Fibroblast of lung (primary cell): ENCODE data around the gene CAPNS2. TPM values are rescaled to one million over a fixed set of nuclear protein-coding genes. Genes with fewer than 3 reads are reported as not detected.

ENCODE experiments used
- DNase-seq, 2 donors: peaks; one replicate each; pipeline versions ENCODE4 v3.0.0 to v3.0.0-alpha.2; 2010; ENCODE audit warnings: low read depth in 2 of 2
- H2AFZ ChIP-seq: 2 replicates; pipeline ENCODE4 v1.5.1; 2012; ENCODE audit warnings: low read length, control low read depth, inconsistent platforms
- H3K27ac ChIP-seq: 2 replicates; pipeline ENCODE4 v1.5.1; 2011; ENCODE audit warnings: low read length, control low read depth; ENCODE audit not compliant: insufficient read depth
- H3K27me3 ChIP-seq: 2 replicates; pipeline ENCODE4 v1.5.1; 2011; ENCODE audit warnings: mild to moderate bottlenecking, low read length; ENCODE audit not compliant: control insufficient read depth, insufficient read depth
- H3K36me3 ChIP-seq: 2 replicates; pipeline ENCODE4 v1.5.1; 2011; ENCODE audit warnings: low read length; ENCODE audit not compliant: control insufficient read depth, insufficient read depth
- H3K4me1 ChIP-seq: 2 replicates; pipeline ENCODE4 v1.5.1; 2011; ENCODE audit warnings: low read length; ENCODE audit not compliant: control insufficient read depth, insufficient read depth; ENCODE audit errors: extremely low read depth
- H3K4me2 ChIP-seq: 2 replicates; pipeline ENCODE4 v1.5.1; 2011; ENCODE audit warnings: low read length, control low read depth; ENCODE audit not compliant: insufficient read depth; ENCODE audit errors: extremely low read depth
- H3K4me3 ChIP-seq, 4 experiments: fragments of 200-600 bp in 1 of 4; sonication (generic) in 1 of 4; replicated peaks in 1 of 4; 2 replicates each; pipeline ENCODE4 v1.5.1; 2011 to 2016; ENCODE audit warnings: low read length in 4 of 4, low read depth in 3 of 4, mild to moderate bottlenecking in 3 of 4, control low read depth in 2 of 4, inconsistent platforms in 1 of 4, mixed read lengths in 1 of 4; ENCODE audit not compliant: insufficient read depth in 1 of 4; ENCODE audit errors: control extremely low read depth in 1 of 4
- H3K79me2 ChIP-seq: 2 replicates; pipeline ENCODE4 v1.5.1; 2012; ENCODE audit warnings: mild to moderate bottlenecking, low read length, inconsistent platforms; ENCODE audit not compliant: control insufficient read depth, insufficient read depth
- H3K9ac ChIP-seq: 2 replicates; pipeline ENCODE4 v1.5.1; 2011; ENCODE audit warnings: mild to moderate bottlenecking, low read length, control low read depth; ENCODE audit not compliant: insufficient read depth
- H3K9me3 ChIP-seq: 2 replicates; pipeline ENCODE4 v1.5.1; 2012; ENCODE audit warnings: low read depth, low read length; ENCODE audit not compliant: control insufficient read depth, insufficient read depth
- H4K20me1 ChIP-seq: 2 replicates; pipeline ENCODE4 v1.5.1; 2011; ENCODE audit warnings: low read length; ENCODE audit not compliant: control insufficient read depth, insufficient read depth; ENCODE audit errors: extremely low read depth
- EZH2 ChIP-seq: IDR thresholded peaks from 2 replicates; pipeline ENCODE4 v1.5.1; 2012; ENCODE audit warnings: low read length, control low read depth, mild to moderate bottlenecking; ENCODE audit errors: missing control alignments
- polyA plus RNA-seq, 2 donors: library from polyadenylated mRNA; depleted of rRNA in 1 of 2; stranded (reverse) in 1 of 2; unstranded in 1 of 2; fragments of >200 nt; gene quantifications; 2 replicates each; pipeline ENCODE4 v1.2.1, GENCODE V29; 2011 to 2012; ENCODE audit warnings: missing spikeins in 1 of 2
- total RNA-seq: library from RNA; depleted of rRNA; stranded (reverse); fragments of >200 nt; gene quantifications from 2 replicates; pipeline ENCODE4 v1.2.1, GENCODE V29; 2014
- TF ChIP-seq, protein P1 (sequence below), 2 donors: IDR thresholded peaks in 1 of 2; conservative IDR thresholded peaks in 1 of 2; 1 replicate in 1 of 2; 2 replicates in 1 of 2; pipeline ENCODE4 v1.5.1; 2011 to 2012; ENCODE audit warnings: low read length in 2 of 2, control low read depth in 1 of 2, inconsistent platforms in 1 of 2, low read depth in 1 of 2, mild to moderate bottlenecking in 1 of 2

CAPNS2 gene
- total and polyA plus RNA-seq, 2 donors (not counting 1 experiment from before 2014, with no cell fraction given): 0.66 TPM; not detected in 1

DNA sequence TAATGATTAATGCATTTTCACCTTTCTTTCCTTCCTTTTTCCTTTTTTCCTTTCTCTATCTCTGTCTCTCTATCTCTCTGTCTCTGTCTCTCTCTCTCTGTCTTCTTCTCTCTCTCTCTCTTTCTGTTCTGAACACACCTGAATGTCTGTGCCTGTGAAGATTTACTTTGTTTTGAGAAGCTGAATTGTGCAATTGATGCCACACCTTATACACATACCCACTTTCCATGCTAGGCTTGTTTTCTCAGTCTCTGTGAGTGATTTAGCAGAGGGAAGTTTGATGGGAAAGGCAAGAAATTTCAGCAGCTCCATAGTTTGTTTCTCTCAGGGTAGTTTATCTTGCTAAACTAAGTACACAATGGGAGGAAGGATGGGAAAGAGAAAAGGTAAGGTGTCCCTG lies 9.3 kb upstream of the CAPNS2 start:
- no peaks in the 10 kb centered on the region for H3K9me3 ChIP-seq
- H3K4me2 ChIP-seq: no peak overlapping the region
- H3K27ac ChIP-seq: no peak overlapping the region
- H3K4me1 ChIP-seq: no peaks in the 10 kb centered on the region
- TF ChIP-seq EZH2: no peak
- TF ChIP-seq, protein P1, sequence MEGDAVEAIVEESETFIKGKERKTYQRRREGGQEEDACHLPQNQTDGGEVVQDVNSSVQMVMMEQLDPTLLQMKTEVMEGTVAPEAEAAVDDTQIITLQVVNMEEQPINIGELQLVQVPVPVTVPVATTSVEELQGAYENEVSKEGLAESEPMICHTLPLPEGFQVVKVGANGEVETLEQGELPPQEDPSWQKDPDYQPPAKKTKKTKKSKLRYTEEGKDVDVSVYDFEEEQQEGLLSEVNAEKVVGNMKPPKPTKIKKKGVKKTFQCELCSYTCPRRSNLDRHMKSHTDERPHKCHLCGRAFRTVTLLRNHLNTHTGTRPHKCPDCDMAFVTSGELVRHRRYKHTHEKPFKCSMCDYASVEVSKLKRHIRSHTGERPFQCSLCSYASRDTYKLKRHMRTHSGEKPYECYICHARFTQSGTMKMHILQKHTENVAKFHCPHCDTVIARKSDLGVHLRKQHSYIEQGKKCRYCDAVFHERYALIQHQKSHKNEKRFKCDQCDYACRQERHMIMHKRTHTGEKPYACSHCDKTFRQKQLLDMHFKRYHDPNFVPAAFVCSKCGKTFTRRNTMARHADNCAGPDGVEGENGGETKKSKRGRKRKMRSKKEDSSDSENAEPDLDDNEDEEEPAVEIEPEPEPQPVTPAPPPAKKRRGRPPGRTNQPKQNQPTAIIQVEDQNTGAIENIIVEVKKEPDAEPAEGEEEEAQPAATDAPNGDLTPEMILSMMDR (conservative IDR thresholded peaks at IDR 0.05 in 1 of 2, IDR thresholded peaks at IDR 0.05 in 1 of 2; ENCODE audit: low read depth in 1 of 2, low read length in 2 of 2): no peak
- no peaks in the 10 kb centered on the region for H3K79me2 ChIP-seq
- no peak overlapping the region for H2AFZ ChIP-seq
- H3K27me3 ChIP-seq: no peaks in the 10 kb centered on the region
- DNase-seq: no peak
- H3K9ac ChIP-seq: no peak overlapping the region
- H3K4me3 ChIP-seq: no peak overlapping the region
- no peaks in the 10 kb centered on the region for H4K20me1 ChIP-seq
- H3K36me3 ChIP-seq: no peaks in the 10 kb centered on the region

DNA sequence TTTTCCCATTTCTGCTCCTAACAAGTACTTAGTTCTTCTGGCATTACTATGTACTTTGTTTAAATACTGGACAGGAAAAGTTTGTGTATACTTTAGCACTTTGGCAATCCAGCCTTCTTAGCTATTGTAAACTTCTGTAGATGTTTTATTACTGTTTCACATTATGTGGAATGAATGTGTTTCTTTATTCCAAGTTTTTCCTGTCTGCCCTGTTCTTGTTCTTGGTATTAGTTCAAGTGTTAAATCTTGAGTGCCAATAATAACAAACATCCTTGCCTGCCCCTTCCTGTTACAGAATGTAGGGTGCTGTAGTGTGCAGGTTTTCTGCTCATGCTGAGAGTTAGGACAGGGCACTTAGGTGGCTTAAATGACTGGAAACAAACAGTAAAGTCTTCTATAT lies 7.3 kb upstream of the CAPNS2 start:
- H3K36me3 ChIP-seq: no peaks in the 10 kb centered on the region
- no peak overlapping the region for H3K4me2 ChIP-seq
- H3K4me1 ChIP-seq: no peaks in the 10 kb centered on the region
- no peaks in the 10 kb centered on the region for H3K27me3 ChIP-seq
- no peak overlapping the region for H3K9ac ChIP-seq
- H2AFZ ChIP-seq: no peak overlapping the region
- peak; percentile 71 to 78 for DNase-seq
- no peak overlapping the region for H3K27ac ChIP-seq
- no peak for TF ChIP-seq EZH2
- TF ChIP-seq, protein P1 (conservative IDR thresholded peaks at IDR 0.05 in 1 of 2, IDR thresholded peaks at IDR 0.05 in 1 of 2; ENCODE audit: low read depth in 1 of 2, low read length in 2 of 2): no peak
- no peaks in the 10 kb centered on the region for H3K79me2 ChIP-seq
- no peaks in the 10 kb centered on the region for H3K9me3 ChIP-seq
- H3K4me3 ChIP-seq: no peak overlapping the region
- no peaks in the 10 kb centered on the region for H4K20me1 ChIP-seq

DNA sequence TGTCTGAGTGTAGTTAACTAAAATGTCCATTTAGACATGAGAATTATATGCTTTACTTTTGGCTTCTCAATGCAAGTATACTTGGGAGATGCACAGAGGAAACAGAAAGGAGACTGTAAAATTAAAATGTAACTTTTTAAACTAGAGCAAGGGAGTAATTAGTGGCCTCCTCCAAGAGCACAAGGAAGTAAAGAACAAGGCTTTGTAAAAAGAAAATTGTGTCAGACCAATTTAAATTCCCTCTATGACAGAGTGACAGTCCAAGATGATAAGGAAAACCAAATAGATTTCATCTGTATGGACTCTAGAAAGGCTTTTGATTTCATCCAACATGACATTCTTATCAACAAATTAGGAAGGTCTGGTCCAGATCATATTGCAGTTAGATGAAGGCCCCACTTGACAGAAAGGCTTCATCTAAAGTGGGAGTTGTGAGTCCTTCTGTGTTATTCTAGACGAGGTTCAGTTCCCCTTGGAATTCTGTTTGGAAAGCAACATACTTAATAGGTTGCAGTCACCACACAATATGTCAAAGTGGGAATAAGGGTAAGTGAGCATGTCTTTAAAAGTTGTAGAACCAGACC lies 6.5 kb upstream of the CAPNS2 start:
- Histone ChIP-seq H3K4me1 (no peaks in the 10 kb centered on the region), H3K27ac (no peak overlapping the region), H3K9me3 (no peaks in the 10 kb centered on the region), H3K4me3 (no peak overlapping the region), H3K79me2 (no peaks in the 10 kb centered on the region), H4K20me1 (no peaks in the 10 kb centered on the region), H2AFZ (no peak overlapping the region), H3K27me3 (no peaks in the 10 kb centered on the region), H3K9ac (no peak overlapping the region), H3K4me2 (no peak overlapping the region), H3K36me3 (no peaks in the 10 kb centered on the region)
- no peak for TF ChIP-seq EZH2
- TF ChIP-seq, protein P1 (conservative IDR thresholded peaks at IDR 0.05 in 1 of 2, IDR thresholded peaks at IDR 0.05 in 1 of 2; ENCODE audit: low read depth in 1 of 2, low read length in 2 of 2): no peak
- no peak for DNase-seq
